Activated T-cell treated with anti-CD3 and anti-CD28 coated beads, Interleukin-2, amount 50 U/mL, for 1 hour (primary cell): ENCODE measurements around the gene PTPRD.
"Not testable (repeated sequence)": the region's sequence is repeated elsewhere in the genome, so short reads cannot be mapped to it uniquely, and the experiment has no call there.

Source experiments
- DNase-seq: peaks from one replicate; pipeline ENCODE4 v3.0.0-alpha.2; 2020

The PTPRD gene

GRCh38 chr9:9426454-9426853 lies 1186.3 kb downstream of the PTPRD start:
- DNase-seq, result not testable (repeated sequence)

GRCh38 chr9:9412241-9412640 lies 1200.6 kb downstream of the PTPRD start:
- DNase-seq, result no peak

- no peak for DNase-seq
Measured at GRCh38 chr9:9410736-9411135, 1202.1 kb downstream of the PTPRD start.

GRCh38 chr9:9399982-9400381 lies 1212.8 kb downstream of the PTPRD start:
- DNase-seq, result no peak

- no peak for DNase-seq
Measured at GRCh38 chr9:9396518-9396917, 1216.3 kb downstream of the PTPRD start.

- DNase-seq, result no peak
Measured at GRCh38 chr9:9395539-9395938, 1217.3 kb downstream of the PTPRD start.

GRCh38 chr9:9392755-9393154 lies 1220.0 kb downstream of the PTPRD start:
- no peak for DNase-seq

- DNase-seq, result no peak
Measured at GRCh38 chr9:9389904-9390303, 1222.9 kb downstream of the PTPRD start.

GRCh38 chr9:9387511-9388115 lies 1225.2 kb downstream of the PTPRD start:
- DNase-seq, result no peak

- no peak for DNase-seq
Measured at GRCh38 chr9:9362332-9362731, 1250.5 kb downstream of the PTPRD start.

GRCh38 chr9:9352877-9353481 lies 1259.8 kb downstream of the PTPRD start:
- DNase-seq, result no peak

GRCh38 chr9:9341203-9341602 lies 1271.6 kb downstream of the PTPRD start:
- no peak for DNase-seq

- no peak for DNase-seq
Measured at GRCh38 chr9:9337129-9337528, 1275.7 kb downstream of the PTPRD start.

GRCh38 chr9:9326749-9327148 lies 1286.1 kb downstream of the PTPRD start:
- DNase-seq, result no peak

- no peak for DNase-seq
Measured at GRCh38 chr9:9319007-9319406, 1293.8 kb downstream of the PTPRD start.

GRCh38 chr9:9310743-9311142 lies 1302.1 kb downstream of the PTPRD start:
- not testable (repeated sequence) for DNase-seq

GRCh38 chr9:9305600-9305999 lies 1307.2 kb downstream of the PTPRD start:
- DNase-seq, result no peak

GRCh38 chr9:9299134-9299533 lies 1313.7 kb downstream of the PTPRD start:
- no peak for DNase-seq

GRCh38 chr9:9286001-9286400 lies 1326.8 kb downstream of the PTPRD start:
- DNase-seq, result no peak

GRCh38 chr9:9284201-9284600 lies 1328.6 kb downstream of the PTPRD start:
- no peak for DNase-seq

GRCh38 chr9:9283159-9283986 lies 1329.4 kb downstream of the PTPRD start:
- no peak for DNase-seq

- DNase-seq, result no peak
Measured at GRCh38 chr9:9275601-9276000, 1337.2 kb downstream of the PTPRD start.

GRCh38 chr9:9257999-9258498 lies 1354.8 kb downstream of the PTPRD start:
- no peak for DNase-seq

GRCh38 chr9:9246726-9247125 lies 1366.1 kb downstream of the PTPRD start:
- no peak for DNase-seq
